GM19463 (cell line): Measurements from ENCODE around the gene CDH13.

Experiments used
- ATAC-seq: cut with Tn5 transposase; IDR thresholded peaks from one replicate; pipeline ENCODE4 v1.9.1; 2021; ENCODE audit warnings: mild to moderate bottlenecking, moderate library complexity; ENCODE audit not compliant: unreplicated experiment

CDH13 gene

GRCh38 chr16:83835586-83836566 is 1209.1 kb downstream of the CDH13 start:
- no peak for ATAC-seq

DNA sequence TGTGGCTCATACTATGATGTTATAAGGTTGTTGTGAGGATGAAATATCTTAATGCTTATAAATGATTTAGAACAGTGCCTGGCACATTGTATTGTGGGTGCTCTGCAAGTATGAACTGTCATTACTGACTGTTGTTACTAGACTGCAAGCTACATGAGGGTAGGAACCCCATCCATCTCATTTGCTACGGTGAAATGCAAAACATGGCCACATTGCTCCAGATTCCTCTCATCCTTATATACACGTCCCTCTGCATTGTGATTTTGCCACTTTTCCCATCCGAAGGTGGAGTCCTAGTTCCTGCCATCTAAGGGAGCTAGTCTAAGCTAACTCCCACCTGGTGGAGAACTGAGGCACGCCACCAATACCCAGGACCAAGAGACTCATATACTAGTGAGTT is 1210.8 kb downstream of the CDH13 start:
- ATAC-seq: no peak

GRCh38 chr16:83838151-83838550 is 1211.4 kb downstream of the CDH13 start:
- no peak for ATAC-seq

DNA sequence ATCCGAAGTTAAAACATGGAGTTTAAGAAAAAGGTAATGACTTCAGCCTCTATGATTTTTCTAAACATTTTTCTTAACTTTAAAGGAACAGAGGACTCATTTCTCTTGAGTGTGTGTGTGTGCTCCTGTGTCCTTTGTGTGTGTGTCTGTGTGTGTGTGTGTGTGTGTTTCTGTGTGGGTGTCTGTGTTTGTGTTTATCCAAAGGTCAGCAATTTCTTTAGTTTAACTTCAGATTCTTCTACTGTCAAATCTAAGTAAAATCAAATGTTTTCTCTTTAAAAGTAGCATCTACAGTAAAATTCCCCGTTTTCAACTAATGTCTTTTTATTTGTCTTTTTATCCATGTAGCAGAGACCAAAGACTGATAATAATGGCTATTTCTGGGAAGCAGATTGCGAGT is 1212.8 kb downstream of the CDH13 start:
- no peak for ATAC-seq

DNA sequence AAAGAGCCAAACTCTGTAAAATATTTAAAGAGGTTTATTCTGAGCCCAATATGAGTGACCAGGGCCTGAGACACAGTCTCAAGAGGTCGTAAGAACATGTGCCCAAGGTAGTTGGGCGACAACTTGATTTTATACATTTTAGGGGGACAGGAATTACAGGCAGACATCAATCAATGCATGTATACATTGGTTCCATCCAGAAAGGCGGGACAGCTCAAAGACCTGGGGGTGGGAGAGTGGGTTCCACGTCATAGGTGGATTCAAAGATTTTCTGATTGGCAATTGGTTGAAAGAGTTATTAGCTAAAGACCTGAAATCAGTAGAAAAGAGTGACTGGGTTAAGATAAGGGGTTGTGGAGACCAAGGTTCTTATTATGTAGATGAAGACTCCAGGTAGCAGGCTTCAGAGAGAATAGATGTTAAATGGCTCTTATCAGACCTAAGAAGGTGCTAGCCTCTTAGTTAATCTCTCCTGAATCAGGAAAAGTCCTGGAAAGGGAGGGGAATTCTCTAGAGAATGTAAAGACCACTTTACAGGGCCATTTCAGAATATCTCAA is 1213.4 kb downstream of the CDH13 start:
- no peak for ATAC-seq

DNA sequence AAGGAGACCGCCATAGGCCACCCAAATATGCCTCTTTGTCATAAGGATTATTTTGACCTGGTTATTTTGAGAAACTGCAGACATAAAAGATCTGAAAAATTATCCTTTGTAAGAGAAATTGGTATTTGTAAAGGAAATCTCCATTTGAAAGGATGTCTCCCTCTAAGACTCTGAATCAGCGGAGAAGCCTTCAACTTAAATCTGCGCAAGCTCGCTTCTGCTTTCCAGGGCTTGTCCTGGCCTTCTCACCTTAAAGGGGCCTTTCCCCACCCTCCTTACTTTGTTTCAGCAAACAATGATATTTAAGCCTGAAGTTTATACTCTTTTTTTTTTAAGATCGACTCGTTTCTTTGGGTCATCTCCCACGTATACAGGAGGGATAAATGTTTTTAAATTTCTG is 1215.5 kb downstream of the CDH13 start:
- no peak for ATAC-seq

- no peak for ATAC-seq
Observed at GRCh38 chr16:83842756-83843507, 1216.2 kb downstream of the CDH13 start.

- no peak for ATAC-seq
Observed at GRCh38 chr16:83843657-83844056, 1216.9 kb downstream of the CDH13 start.

DNA sequence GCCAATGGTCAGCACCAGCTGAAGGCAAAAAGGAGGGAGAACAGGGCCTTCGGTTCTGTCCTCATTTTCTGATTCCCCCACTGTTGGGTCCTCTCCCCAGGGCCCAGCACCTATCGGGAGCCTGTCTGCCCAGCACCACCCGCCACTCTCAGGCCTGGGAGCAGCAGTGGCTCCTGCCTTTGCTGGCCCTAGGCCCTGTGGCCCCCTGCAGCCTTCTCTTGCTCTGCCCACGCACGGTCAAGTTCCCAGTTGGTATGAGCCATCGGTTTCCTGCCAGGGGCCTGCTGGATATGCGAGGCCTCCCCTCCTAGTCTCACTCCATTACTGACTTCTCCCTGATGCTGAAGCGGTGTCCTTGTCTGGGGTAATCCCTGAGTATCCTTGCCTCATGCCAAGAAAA is 1218.5 kb downstream of the CDH13 start:
- ATAC-seq: no peak

DNA sequence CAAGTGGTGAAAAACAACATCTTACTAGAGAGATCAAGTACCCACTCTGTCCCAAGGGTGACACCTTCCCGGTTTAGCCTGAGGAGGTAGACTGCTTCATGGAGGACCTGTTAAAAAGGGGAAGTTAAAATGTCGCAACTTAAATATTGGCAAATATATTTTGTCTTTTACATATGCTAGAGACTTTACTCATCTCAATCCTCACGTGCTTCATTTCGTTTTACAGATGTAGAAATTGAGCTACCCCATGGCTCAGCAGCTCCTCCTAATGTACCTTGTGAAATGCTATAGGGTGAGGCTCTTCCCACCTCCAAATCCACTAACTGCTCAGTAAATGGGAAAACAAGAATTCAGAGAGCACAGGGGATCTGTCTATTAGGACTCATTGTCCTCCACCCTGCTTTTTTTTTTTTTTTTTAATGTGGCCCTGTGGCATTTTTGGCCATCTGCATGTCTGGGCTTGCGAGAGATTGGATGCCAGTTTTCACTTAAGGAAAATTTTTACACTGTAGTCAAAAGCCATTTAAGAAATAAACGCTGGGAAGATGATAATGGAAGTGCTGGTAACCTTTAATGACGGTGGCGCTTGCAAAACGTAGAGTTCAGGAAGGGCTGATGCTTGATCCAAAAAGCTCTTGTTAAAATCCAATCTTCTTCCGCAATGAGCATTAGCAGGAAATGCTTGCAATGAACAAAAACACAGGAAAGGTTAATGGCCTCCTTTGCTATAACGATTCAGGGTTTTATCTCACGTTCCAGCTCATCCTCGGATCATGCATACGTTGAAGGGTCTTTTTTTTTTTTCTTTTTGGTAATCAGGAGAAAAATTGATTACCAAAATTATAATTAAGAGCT is 1220.8 kb downstream of the CDH13 start:
- ATAC-seq: no peak

GRCh38 chr16:83849421-83849820 is 1222.7 kb downstream of the CDH13 start:
- ATAC-seq: no peak
